ENCODE results near the gene CABP4.

The CABP4 gene

GRCh38 chr11:67435727-67436458, 19.3 kb upstream of the CABP4 start:
- Histone ChIP-seq H3K4me1 (ENCODE audit: control insufficient read depth in 5 of 5, insufficient read depth in 5 of 5, low read length in 5 of 5) (peaks cover 0 to 29% (median 22%) of the 10 kb centered on the region in 5 donors), H3K9me3 (ENCODE audit: control insufficient read depth in 5 of 5, low read length in 5 of 5) (no peaks in the 10 kb centered on the region), H3K4me3 (ENCODE audit: low read depth in 1 of 5, low read length in 5 of 5) (peak overlapping the region in 1 of 5 donors; percentile 11), H3K27me3 (ENCODE audit: control insufficient read depth in 5 of 5, insufficient read depth in 4 of 5, low read length in 5 of 5) (no peaks in the 10 kb centered on the region), H3K9ac (ENCODE audit: low read length in 5 of 5) (no peak overlapping the region), H3K36me3 (ENCODE audit: control insufficient read depth in 5 of 5, insufficient read depth in 5 of 5, low read length in 5 of 5) (peaks cover 0 to 89% (median 77%) of the 10 kb centered on the region in 5 donors), H3K27ac (ENCODE audit: low read depth, low read length) (no peak overlapping the region)

DNA sequence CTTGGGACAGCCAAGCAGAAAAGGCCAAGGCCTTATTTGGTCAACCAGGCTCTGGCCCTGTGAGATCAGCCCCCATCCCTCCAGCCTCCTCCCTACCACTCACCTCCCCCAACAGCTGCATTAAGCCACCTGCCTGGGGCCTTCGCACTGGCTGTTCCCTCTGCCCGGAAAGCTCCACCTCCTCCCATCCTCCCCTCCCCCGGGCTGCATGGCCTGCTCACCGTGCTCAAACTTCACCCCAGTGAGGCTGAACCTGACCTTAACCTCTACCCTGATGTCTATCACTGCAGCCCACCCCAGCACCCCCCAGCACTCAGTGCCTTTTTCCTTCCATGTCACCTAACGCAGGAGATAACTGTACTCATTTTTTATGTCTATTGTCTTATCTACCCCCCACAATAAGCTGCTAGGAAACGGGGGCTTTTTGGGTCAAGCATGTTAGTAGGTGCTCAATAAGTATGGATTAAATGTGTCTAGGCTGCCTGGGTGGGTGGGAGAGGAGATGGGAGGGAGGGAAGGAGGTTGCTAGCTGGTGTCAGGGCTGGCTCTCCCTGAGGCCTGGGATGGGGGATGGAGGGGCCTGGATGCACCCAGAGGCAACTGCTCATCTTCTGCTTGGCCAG, 18.6 kb upstream of the CABP4 start:
- Histone ChIP-seq H3K9me3 (ENCODE audit: control insufficient read depth in 5 of 5, low read length in 5 of 5) (no peaks in the 10 kb centered on the region), H3K36me3 (ENCODE audit: control insufficient read depth in 5 of 5, insufficient read depth in 5 of 5, low read length in 5 of 5) (peaks cover 0 to 90% (median 79%) of the 10 kb centered on the region in 5 donors), H3K4me1 (ENCODE audit: control insufficient read depth in 5 of 5, insufficient read depth in 5 of 5, low read length in 5 of 5) (peaks cover 0 to 33% (median 25%) of the 10 kb centered on the region in 5 donors), H3K27me3 (ENCODE audit: control insufficient read depth in 5 of 5, insufficient read depth in 4 of 5, low read length in 5 of 5) (no peaks in the 10 kb centered on the region), H3K27ac (ENCODE audit: low read depth, low read length) (no peak overlapping the region), H3K9ac (ENCODE audit: low read length in 5 of 5) (no peak overlapping the region), H3K4me3 (ENCODE audit: low read depth in 1 of 5, low read length in 5 of 5) (peak overlapping the region in 1 of 5 donors; percentile 34)

DNA sequence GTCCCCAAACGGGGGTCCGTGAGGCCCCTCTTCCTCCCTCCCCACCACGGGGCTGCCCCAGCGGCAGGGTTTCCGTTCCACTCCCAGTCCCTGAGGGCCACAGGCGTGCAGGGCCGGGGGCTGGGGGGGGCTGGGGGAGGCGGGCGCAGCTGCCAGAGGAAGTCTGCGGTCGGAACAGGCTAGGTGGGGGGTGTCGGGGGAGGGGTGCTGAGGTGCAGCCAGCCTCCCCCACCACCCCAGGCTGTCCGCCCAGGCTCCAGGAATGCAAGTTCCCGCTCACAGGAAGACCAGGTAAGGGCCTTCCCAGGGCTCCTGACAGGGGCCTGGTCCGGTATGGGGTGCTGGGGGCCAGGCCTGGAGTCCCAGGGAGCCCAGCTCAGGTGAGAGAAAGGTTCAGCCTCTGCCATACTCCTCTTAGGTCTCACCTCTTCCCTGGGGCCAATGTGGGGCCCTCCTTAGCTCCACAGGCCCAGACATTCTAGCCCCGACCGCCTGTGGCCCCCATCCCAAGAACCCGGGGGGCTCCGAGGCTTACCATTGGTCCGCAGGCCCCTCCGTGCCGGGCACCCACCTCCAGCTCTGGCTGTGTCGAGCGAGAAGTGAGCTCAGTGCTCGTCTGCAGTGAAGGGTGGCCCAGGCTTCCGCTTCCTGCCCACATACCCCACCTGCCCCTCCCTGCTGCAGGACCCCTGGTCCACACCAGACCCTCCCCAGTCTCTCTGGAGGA, 17.9 kb upstream of the CABP4 start, which contains the start of gene PTPRCAP:
PTPRCAP (minus strand) TSS at position 601 of the 727 bp plus-strand sequence; CDS start at position 538, 63 bp downstream.
- Histone ChIP-seq H3K27ac (ENCODE audit: low read depth, low read length) (no peak within 1 kb of the TSS), H3K4me3 (ENCODE audit: low read depth in 1 of 5, low read length in 5 of 5) (peak within 1 kb of the TSS in 2 of 5 donors; percentile 0 to 38), H3K4me1 (ENCODE audit: control insufficient read depth in 5 of 5, insufficient read depth in 5 of 5, low read length in 5 of 5) (peaks cover 0 to 37% (median 31%) of the 10 kb centered on the region in 5 donors), H3K9ac (ENCODE audit: low read length in 5 of 5) (peak within 1 kb of the TSS in 1 of 5 donors; percentile 7), H3K9me3 (ENCODE audit: control insufficient read depth in 5 of 5, low read length in 5 of 5) (no peaks in the 10 kb centered on the region), H3K27me3 (ENCODE audit: control insufficient read depth in 5 of 5, insufficient read depth in 4 of 5, low read length in 5 of 5) (no peaks in the 10 kb centered on the region), H3K36me3 (ENCODE audit: control insufficient read depth in 5 of 5, insufficient read depth in 5 of 5, low read length in 5 of 5) (peaks cover 0 to 90% (median 79%) of the 10 kb centered on the region in 5 donors)

- Histone ChIP-seq H3K9ac (ENCODE audit: low read length in 5 of 5) (peak overlapping the region in 1 of 5 donors; percentile 7), H3K4me1 (ENCODE audit: control insufficient read depth in 5 of 5, insufficient read depth in 5 of 5, low read length in 5 of 5) (peaks cover 2 to 42% (median 36%) of the 10 kb centered on the region in 5 donors), H3K27me3 (ENCODE audit: control insufficient read depth in 5 of 5, insufficient read depth in 4 of 5, low read length in 5 of 5) (no peaks in the 10 kb centered on the region), H3K36me3 (ENCODE audit: control insufficient read depth in 5 of 5, insufficient read depth in 5 of 5, low read length in 5 of 5) (peaks cover 0 to 85% (median 75%) of the 10 kb centered on the region in 5 donors), H3K9me3 (ENCODE audit: control insufficient read depth in 5 of 5, low read length in 5 of 5) (no peaks in the 10 kb centered on the region), H3K27ac (ENCODE audit: low read depth, low read length) (no peak overlapping the region), H3K4me3 (ENCODE audit: low read depth in 1 of 5, low read length in 5 of 5) (peak overlapping the region in 2 of 5 donors; percentile 0 to 38)
These were observed 17.4 kb upstream of the CABP4 start for GRCh38 chr11:67437809-67438157.

- no peak overlapping the region for H3K27ac ChIP-seq (ENCODE audit: low read depth, low read length)
- H3K4me1 ChIP-seq (ENCODE audit: control insufficient read depth in 5 of 5, insufficient read depth in 5 of 5, low read length in 5 of 5) = peaks cover 2 to 46% (median 38%) of the 10 kb centered on the region in 5 donors
- no peaks in the 10 kb centered on the region for H3K27me3 ChIP-seq (ENCODE audit: control insufficient read depth in 5 of 5, insufficient read depth in 4 of 5, low read length in 5 of 5)
- peak overlapping the region in 1 of 5 donors; percentile 0 for H3K4me3 ChIP-seq (ENCODE audit: low read depth in 1 of 5, low read length in 5 of 5)
- no peak overlapping the region for H3K9ac ChIP-seq (ENCODE audit: low read length in 5 of 5)
- H3K36me3 ChIP-seq (ENCODE audit: control insufficient read depth in 5 of 5, insufficient read depth in 5 of 5, low read length in 5 of 5) = peaks cover 0 to 80% (median 69%) of the 10 kb centered on the region in 5 donors
- no peaks in the 10 kb centered on the region for H3K9me3 ChIP-seq (ENCODE audit: control insufficient read depth in 5 of 5, low read length in 5 of 5)
These were observed 16.8 kb upstream of the CABP4 start for GRCh38 chr11:67438158-67438902.

DNA sequence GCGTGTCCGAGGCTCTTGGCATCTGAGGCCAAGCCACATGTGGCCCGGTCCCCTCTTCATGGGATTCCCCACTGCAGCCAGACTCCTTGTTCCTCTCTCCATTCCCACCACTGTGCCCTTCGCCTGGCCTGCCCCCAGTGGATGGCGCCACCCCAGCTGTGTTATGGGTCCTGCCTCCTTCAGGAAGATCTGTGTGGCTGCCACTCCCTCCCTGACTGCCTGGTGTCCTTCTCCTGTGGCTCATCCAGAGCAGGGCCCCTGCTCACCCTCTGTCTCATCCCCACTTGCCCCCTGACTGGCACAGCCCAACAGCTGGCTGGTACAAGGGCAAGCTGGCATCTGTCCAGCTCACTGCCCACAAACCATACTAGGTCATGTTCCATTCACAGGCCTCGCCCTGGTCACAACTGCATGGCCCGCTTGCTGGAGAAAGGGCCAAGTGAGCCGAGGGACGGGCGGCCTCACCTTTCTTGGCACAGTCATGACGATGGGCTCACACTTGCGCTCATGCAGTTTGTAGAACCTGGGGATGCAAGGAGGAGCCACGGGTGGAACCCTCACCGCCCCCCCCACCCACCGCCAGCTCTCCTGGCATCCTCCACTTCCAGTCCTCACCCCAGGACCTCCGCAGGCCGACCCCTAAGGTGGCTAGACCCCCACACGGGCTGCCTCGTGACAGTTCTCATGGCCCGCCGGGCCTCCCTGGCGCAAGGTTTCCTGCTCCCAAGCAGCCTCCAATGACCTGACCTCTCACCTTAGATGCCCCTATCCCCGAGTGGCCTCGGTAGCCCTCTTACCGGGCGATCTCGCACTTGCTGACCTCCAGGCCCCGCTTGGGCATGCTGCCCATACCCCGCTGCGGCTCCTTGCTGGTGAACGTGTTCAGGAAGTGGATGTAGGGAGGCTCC, 15.6 kb upstream of the CABP4 start:
- Histone ChIP-seq H3K9ac (ENCODE audit: low read length in 5 of 5) (peak overlapping the region in 1 of 5 donors; percentile 47), H3K27ac (ENCODE audit: low read depth, low read length) (no peak overlapping the region), H3K4me1 (ENCODE audit: control insufficient read depth in 5 of 5, insufficient read depth in 5 of 5, low read length in 5 of 5) (peaks cover 2 to 52% (median 38%) of the 10 kb centered on the region in 5 donors), H3K9me3 (ENCODE audit: control insufficient read depth in 5 of 5, low read length in 5 of 5) (no peaks in the 10 kb centered on the region), H3K27me3 (ENCODE audit: control insufficient read depth in 5 of 5, insufficient read depth in 4 of 5, low read length in 5 of 5) (no peaks in the 10 kb centered on the region), H3K36me3 (ENCODE audit: control insufficient read depth in 5 of 5, insufficient read depth in 5 of 5, low read length in 5 of 5) (peaks cover 0 to 67% (median 57%) of the 10 kb centered on the region in 5 donors), H3K4me3 (ENCODE audit: low read depth in 1 of 5, low read length in 5 of 5) (no peak overlapping the region)

GRCh38 chr11:67440229-67441097, 14.7 kb upstream of the CABP4 start:
- Histone ChIP-seq H3K9ac (ENCODE audit: low read length in 5 of 5) (peak overlapping the region in 1 of 5 donors; percentile 47), H3K36me3 (ENCODE audit: control insufficient read depth in 5 of 5, insufficient read depth in 5 of 5, low read length in 5 of 5) (peaks cover 0 to 58% (median 49%) of the 10 kb centered on the region in 5 donors), H3K4me3 (ENCODE audit: low read depth in 1 of 5, low read length in 5 of 5) (no peak overlapping the region), H3K27me3 (ENCODE audit: control insufficient read depth in 5 of 5, insufficient read depth in 4 of 5, low read length in 5 of 5) (no peaks in the 10 kb centered on the region), H3K4me1 (ENCODE audit: control insufficient read depth in 5 of 5, insufficient read depth in 5 of 5, low read length in 5 of 5) (peaks cover 2 to 52% (median 38%) of the 10 kb centered on the region in 5 donors), H3K27ac (ENCODE audit: low read depth, low read length) (no peak overlapping the region), H3K9me3 (ENCODE audit: control insufficient read depth in 5 of 5, low read length in 5 of 5) (no peaks in the 10 kb centered on the region)

DNA sequence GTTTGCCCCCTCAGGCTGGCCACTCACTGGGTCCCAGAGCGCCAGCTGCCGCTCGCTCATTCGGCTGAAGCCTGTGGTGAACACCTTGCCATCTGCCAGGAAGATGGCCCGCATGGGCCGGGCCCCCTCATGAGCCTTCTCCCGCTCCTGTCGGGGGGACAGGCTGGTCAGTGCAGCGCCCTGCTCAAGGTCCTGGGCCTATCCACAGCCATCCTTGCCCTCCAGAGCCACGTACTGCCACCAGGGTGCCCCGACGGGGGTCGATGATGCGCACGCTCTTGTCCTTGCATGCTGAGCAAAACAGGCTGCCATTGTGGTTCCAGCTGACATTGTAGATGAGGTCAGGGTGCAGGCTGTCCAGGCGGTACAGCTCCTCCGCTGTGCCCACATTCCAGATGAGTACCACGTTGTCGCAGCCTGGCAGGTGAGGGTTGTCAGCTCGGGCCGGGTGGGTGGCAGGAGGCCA, 14.0 kb upstream of the CABP4 start:
- H3K4me3 ChIP-seq (ENCODE audit: low read depth in 1 of 5, low read length in 5 of 5) = no peak overlapping the region
- peaks cover 2 to 45% (median 38%) of the 10 kb centered on the region in 5 donors for H3K4me1 ChIP-seq (ENCODE audit: control insufficient read depth in 5 of 5, insufficient read depth in 5 of 5, low read length in 5 of 5)
- H3K9me3 ChIP-seq (ENCODE audit: control insufficient read depth in 5 of 5, low read length in 5 of 5) = no peaks in the 10 kb centered on the region
- H3K27me3 ChIP-seq (ENCODE audit: control insufficient read depth in 5 of 5, insufficient read depth in 4 of 5, low read length in 5 of 5) = no peaks in the 10 kb centered on the region
- H3K36me3 ChIP-seq (ENCODE audit: control insufficient read depth in 5 of 5, insufficient read depth in 5 of 5, low read length in 5 of 5) = peaks cover 0 to 52% (median 43%) of the 10 kb centered on the region in 5 donors
- no peak overlapping the region for H3K9ac ChIP-seq (ENCODE audit: low read length in 5 of 5)
- no peak overlapping the region for H3K27ac ChIP-seq (ENCODE audit: low read depth, low read length)

Data from subcutaneous abdominal adipose tissue (tissue), 5 donors.